CD4-positive, alpha-beta T cell treated with Interferon alpha-2 for 1 hour (primary cell): ENCODE results near the gene COQ8A.

ENCODE experiments used
- DNase-seq, 2 donors: peaks; one replicate each; pipeline ENCODE4 v3.0.0-alpha.2; 2020 to 2022

COQ8A gene

GRCh38 chr1:227032396-227032795 is 92.3 kb downstream of the COQ8A start:
- DNase-seq = no peak

GRCh38 chr1:227033880-227034279 is 93.8 kb downstream of the COQ8A start:
- DNase-seq = no peak

- no peak for DNase-seq
These were observed 95.2 kb downstream of the COQ8A start for GRCh38 chr1:227035316-227035715.

- no peak for DNase-seq
These were observed 97.0 kb downstream of the COQ8A start for GRCh38 chr1:227037121-227037520.
